Measurements from ENCODE around the gene SHROOM3.

SHROOM3 gene

GRCh38 chr4:76637712-76638361 lies 202.8 kb downstream of the SHROOM3 start:
- H3K4me1 ChIP-seq: no peaks in the 10 kb centered on the region
- no peak for DNase-seq

DNA sequence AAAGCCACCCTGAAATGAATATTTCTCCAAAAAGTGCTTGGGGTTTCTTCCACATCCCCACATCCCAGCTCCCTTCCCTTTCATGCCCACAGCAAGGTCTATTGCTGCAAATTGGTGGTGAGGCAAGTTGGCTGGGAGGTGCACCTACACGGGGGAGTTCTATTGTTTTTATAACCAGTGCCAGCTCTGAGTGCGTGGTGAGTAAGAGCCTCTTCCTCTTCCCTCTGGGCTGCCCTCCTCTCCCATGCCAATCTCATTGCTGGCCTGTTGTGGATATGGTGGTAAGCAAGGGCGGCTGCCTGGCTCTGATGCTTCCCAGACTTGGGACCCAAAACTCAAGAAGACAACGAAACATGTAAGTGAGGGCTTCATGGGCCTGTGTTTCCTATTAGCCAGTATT lies 204.3 kb downstream of the SHROOM3 start:
- Histone ChIP-seq H3K4me1 (no peaks in the 10 kb centered on the region), H3K27me3 (no peaks in the 10 kb centered on the region), H3K36me3 (no peaks in the 10 kb centered on the region), H3K4me3 (ENCODE audit: low read depth, low read length) (no peak overlapping the region), H3K9me3 (no peaks in the 10 kb centered on the region)
- TF ChIP-seq, protein P1, sequence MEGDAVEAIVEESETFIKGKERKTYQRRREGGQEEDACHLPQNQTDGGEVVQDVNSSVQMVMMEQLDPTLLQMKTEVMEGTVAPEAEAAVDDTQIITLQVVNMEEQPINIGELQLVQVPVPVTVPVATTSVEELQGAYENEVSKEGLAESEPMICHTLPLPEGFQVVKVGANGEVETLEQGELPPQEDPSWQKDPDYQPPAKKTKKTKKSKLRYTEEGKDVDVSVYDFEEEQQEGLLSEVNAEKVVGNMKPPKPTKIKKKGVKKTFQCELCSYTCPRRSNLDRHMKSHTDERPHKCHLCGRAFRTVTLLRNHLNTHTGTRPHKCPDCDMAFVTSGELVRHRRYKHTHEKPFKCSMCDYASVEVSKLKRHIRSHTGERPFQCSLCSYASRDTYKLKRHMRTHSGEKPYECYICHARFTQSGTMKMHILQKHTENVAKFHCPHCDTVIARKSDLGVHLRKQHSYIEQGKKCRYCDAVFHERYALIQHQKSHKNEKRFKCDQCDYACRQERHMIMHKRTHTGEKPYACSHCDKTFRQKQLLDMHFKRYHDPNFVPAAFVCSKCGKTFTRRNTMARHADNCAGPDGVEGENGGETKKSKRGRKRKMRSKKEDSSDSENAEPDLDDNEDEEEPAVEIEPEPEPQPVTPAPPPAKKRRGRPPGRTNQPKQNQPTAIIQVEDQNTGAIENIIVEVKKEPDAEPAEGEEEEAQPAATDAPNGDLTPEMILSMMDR (IDR thresholded peaks at IDR 0.05; ENCODE audit: low read depth, low read length): no peak
- DNase-seq: no peak

More at GRCh38 chr4:76637712-76638361, 202.8 kb downstream of the SHROOM3 start:
- no peaks in the 10 kb centered on the region for H3K36me3 ChIP-seq
- H3K27me3 ChIP-seq: no peaks in the 10 kb centered on the region
- H3K9me3 ChIP-seq: no peaks in the 10 kb centered on the region
- TF ChIP-seq, protein P1 (IDR thresholded peaks at IDR 0.05; ENCODE audit: low read depth, low read length): no peak
- no peak overlapping the region for H3K4me3 ChIP-seq (ENCODE audit: low read depth, low read length)

DNA sequence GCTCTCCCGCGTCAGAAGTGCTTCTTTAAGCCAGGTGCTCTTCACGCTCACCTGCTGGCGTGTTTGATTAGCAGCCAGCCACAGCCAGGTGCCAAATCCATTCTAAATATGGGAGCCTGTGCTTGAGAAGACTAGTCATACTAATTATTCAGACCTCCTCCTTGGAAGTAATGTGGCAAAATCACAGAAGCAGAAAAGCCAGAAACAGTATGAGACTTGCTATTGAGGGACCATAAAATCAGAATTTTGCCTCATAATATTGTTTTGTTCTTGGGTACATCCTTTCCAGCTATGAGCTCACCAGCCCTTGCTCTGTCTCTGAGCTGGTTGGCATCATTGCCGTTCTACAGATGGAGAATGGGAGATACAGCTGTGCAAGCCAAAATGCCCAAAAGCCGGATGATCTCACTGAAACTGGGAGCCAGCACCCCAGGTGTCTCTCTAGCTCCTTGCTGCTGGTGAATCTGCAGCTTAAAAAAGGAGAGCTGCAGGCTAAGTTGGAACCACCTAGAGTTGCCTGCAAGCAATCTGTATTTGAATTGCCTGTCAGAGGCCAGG lies 205.4 kb downstream of the SHROOM3 start:
- Histone ChIP-seq H3K27me3 (no peaks in the 10 kb centered on the region), H3K4me3 (ENCODE audit: low read depth, low read length) (no peak overlapping the region), H3K36me3 (no peaks in the 10 kb centered on the region), H3K9me3 (no peaks in the 10 kb centered on the region), H3K4me1 (no peaks in the 10 kb centered on the region)
- TF ChIP-seq, protein P1 (IDR thresholded peaks at IDR 0.05; ENCODE audit: low read depth, low read length): no peak
- no peak for DNase-seq

- no peak for DNase-seq
- Histone ChIP-seq H3K36me3 (no peaks in the 10 kb centered on the region), H3K4me1 (no peaks in the 10 kb centered on the region), H3K27me3 (no peaks in the 10 kb centered on the region), H3K4me3 (ENCODE audit: low read depth, low read length) (no peak overlapping the region), H3K9me3 (no peaks in the 10 kb centered on the region)
- TF ChIP-seq, protein P1 (IDR thresholded peaks at IDR 0.05; ENCODE audit: low read depth, low read length): no peak
Observed at GRCh38 chr4:76641351-76641750, 206.3 kb downstream of the SHROOM3 start.

- Histone ChIP-seq H3K27me3 (no peaks in the 10 kb centered on the region), H3K4me1 (no peaks in the 10 kb centered on the region), H3K9me3 (no peaks in the 10 kb centered on the region), H3K4me3 (ENCODE audit: low read depth, low read length) (no peak overlapping the region), H3K36me3 (no peaks in the 10 kb centered on the region)
- TF ChIP-seq, protein P1 (IDR thresholded peaks at IDR 0.05; ENCODE audit: low read depth, low read length): no peak
- no peak for DNase-seq
Observed at GRCh38 chr4:76641758-76642157, 206.7 kb downstream of the SHROOM3 start.

GRCh38 chr4:76644831-76645485 lies 209.9 kb downstream of the SHROOM3 start:
- DNase-seq: no peak
- Histone ChIP-seq H3K4me1 (no peaks in the 10 kb centered on the region), H3K27me3 (no peaks in the 10 kb centered on the region), H3K4me3 (ENCODE audit: low read depth, low read length) (no peak overlapping the region), H3K9me3 (no peaks in the 10 kb centered on the region), H3K36me3 (no peaks in the 10 kb centered on the region)
- TF ChIP-seq, protein P1 (IDR thresholded peaks at IDR 0.05; ENCODE audit: low read depth, low read length): no peak

Measured in BE2C (cell line).